GM18951 (cell line): ENCODE results near the gene CDK4.
"Not testable (repeated sequence)": the region's sequence is repeated elsewhere in the genome, so short reads cannot be mapped to it uniquely, and the experiment has no call there.

ENCODE experiments used
- POLR2A ChIP-seq: IDR thresholded peaks from 4 replicates; pipeline ENCODE4 v1.6.1; 2011; ENCODE audit warnings: mild to moderate bottlenecking; ENCODE audit not compliant: insufficient read length, insufficient read depth; ENCODE audit errors: extremely low read depth
- in situ Hi-C: fragments of 300-500 bp; cut with MboI; formaldehyde crosslinking; loops from one replicate; pipeline ENCODE4 v1.12.0; 2022; ENCODE audit warnings: low sequenced_read_pairs, mixed read lengths, inconsistent platforms; ENCODE audit not compliant: unreplicated experiment

Gene CDK4

GRCh38 chr12:57717846-57718640 lies 34.1 kb downstream of the CDK4 start:
- no peak for TF ChIP-seq POLR2A
- in situ Hi-C loops, result no loop called here

- no peak for TF ChIP-seq POLR2A
These were observed 35.0 kb downstream of the CDK4 start for GRCh38 chr12:57717131-57717530.

GRCh38 chr12:57716305-57716704 lies 35.8 kb downstream of the CDK4 start:
- no peak for TF ChIP-seq POLR2A
- in situ Hi-C loops, result no loop called here

More at GRCh38 chr12:57717131-57717530, 35.0 kb downstream of the CDK4 start:
- in situ Hi-C loops, result no loop called here

- TF ChIP-seq POLR2A, result no peak
- in situ Hi-C loops, result no loop called here
These were observed 36.3 kb downstream of the CDK4 start for GRCh38 chr12:57715786-57716185.

- in situ Hi-C loops, result not testable (repeated sequence)
These were observed 36.9 kb downstream of the CDK4 start for GRCh38 chr12:57715036-57715748.

- in situ Hi-C loops, result no loop called here
- no peak for TF ChIP-seq POLR2A
These were observed 38.9 kb downstream of the CDK4 start for GRCh38 chr12:57713209-57713608.

GRCh38 chr12:57712701-57713100 lies 39.4 kb downstream of the CDK4 start:
- in situ Hi-C loops, result no loop called here
- TF ChIP-seq POLR2A, result no peak

- TF ChIP-seq POLR2A, result no peak
- in situ Hi-C loops, result no loop called here
These were observed 43.8 kb downstream of the CDK4 start for GRCh38 chr12:57708296-57708695.

- no peak for TF ChIP-seq POLR2A
- in situ Hi-C loops, result no loop called here
These were observed 44.9 kb downstream of the CDK4 start for GRCh38 chr12:57707250-57707649.

GRCh38 chr12:57700317-57700716 lies 51.8 kb downstream of the CDK4 start:
- in situ Hi-C loops, result no loop called here

GRCh38 chr12:57698414-57698813 lies 53.7 kb downstream of the CDK4 start:
- in situ Hi-C loops, result no loop called here
- no peak for TF ChIP-seq POLR2A

More at GRCh38 chr12:57700317-57700716, 51.8 kb downstream of the CDK4 start:
- TF ChIP-seq POLR2A, result no peak
